ACHN (cell line): ENCODE results near the gene LCE5A.
"Not testable (repeated sequence)": the region's sequence is repeated elsewhere in the genome, so short reads cannot be mapped to it uniquely, and the experiment has no call there.

ENCODE experiments used
- DNase-seq: peaks from one replicate; pipeline ENCODE4 v3.0.0-alpha.2; 2015
- in situ Hi-C: cut with HindIII; loops from 2 replicates; pipeline ENCODE4 v1.10.0; 2017; ENCODE audit warnings: low sequenced_read_pairs, low pct_ligation_motif_present, low pct_unique_long_range_greater_than_20kb

Gene LCE5A, protein sequence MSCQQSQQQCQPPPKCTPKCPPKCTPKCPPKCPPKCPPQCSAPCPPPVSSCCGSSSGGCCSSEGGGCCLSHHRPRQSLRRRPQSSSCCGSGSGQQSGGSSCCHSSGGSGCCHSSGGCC

DNA sequence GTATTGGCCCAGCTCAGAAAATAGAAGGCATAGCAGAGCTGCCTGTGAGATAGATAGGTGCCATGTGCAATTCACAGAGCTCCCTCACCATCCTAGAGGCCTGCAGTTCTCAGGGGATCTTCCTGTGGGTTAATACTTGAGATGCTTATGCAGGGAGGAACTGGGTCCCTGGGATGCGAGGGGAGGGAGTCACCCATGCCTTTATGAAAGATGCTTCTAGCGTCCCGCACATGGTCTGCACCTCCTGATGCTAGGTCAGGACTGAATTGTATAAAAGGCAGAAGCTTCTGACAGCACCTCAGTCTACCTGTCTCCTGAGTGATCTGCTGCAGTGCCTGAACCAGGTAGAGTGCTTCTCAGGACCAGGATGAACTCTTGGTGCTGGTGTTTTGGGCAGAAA lies at the start of gene LCE5A:
TSS of gene LCE5A (plus strand) at position 301 of the 400 bp plus-strand sequence. CDS start 732 bp downstream, outside the sequence.
- in situ Hi-C loops, result no loop called here

DNA sequence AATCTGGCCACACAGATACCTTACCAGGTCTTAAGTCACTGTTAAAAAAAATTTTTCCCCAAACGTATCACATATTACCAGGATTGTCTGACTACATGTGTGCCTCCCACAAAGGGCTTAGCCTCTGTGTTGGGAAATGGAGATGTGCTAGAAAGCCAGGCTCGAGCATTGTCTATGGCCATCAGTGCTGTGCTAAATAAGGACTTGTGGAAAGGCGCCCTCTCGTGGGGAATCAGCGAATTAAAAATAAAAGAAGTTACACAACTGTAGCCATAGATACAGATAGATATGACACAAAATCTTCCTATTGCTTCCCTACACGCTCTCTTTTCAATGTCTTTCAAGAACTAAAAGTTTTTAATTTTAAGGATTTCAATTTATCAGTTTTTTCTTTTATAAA lies 49.1 kb upstream of the LCE5A start:
- peak; percentile 72 for DNase-seq
- in situ Hi-C loops, result no loop called here

More for the DNA sequence above, at the start of gene LCE5A:
- no peak for DNase-seq

DNA sequence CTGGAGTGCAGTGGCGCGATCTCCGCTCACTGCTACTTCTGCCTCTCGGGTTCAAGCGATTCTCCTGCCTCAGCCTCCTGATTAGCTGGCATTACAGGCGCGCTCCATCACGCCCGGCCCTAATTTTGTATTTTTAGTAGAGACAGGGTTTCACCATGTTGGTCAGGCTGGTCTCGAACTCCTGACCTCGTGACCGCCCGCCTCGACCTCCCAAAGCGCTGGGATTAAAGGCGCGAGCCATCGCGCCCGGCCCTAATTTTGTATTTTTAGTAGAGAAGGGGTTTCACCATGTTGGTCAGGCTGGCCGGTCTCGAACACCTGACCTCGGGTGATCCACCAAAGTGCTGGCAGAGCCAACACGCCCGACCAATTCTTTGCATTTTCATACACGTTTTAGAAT lies 48.0 kb upstream of the LCE5A start:
- no peak for DNase-seq
- in situ Hi-C loops, result no loop called here

DNA sequence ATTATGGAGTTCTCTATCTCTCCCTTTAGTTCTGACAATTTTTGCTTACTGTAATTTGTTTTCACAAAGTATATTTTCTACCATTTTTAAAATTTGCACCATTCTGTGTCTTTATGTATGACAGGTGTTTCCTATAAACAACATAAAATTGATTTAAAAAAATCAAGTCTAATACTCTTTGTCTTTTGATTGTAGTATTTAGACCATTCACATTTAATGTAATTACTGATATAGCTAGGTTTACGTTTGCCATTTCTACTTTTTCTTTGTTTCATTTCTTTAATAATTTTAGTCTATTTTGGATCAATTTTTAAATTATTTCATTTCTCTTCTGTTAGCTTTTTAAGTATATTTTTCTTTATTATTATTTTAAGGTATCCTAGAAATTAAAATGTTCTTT lies 44.4 kb upstream of the LCE5A start:
- DNase-seq, result no peak
- in situ Hi-C loops, result no loop called here

DNA sequence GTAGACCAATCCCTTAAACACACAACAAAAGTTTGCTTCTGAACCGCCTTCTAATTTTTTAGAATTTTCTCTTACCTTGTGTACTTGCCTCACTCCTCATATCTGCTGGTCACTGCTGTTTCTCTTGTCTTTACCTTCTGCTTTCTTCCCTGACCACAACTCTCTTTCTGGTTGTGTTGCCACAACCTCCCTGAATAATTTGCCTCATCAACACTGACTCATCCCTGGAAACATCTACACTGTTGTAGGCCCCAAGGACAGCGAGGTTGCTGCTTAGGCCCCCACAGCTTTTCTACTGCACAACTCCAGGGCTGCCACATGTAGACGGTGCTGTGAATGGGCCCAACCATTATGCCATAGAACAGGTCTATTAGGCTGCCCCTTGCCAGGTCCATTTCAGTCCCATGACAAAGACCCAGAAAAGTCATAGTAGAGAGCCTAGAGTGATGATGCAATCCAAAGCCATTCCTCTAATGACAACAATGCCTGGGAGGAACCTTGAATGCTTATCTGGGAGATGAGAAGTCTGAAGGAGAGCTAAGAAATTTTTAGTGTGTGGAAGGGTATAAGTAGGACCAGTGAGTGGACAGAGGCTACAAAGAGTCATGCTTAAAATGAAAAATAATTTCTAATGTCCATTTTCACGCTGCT lies 36.6 kb upstream of the LCE5A start:
- in situ Hi-C loops, result no loop called here
- DNase-seq, result no peak

DNA sequence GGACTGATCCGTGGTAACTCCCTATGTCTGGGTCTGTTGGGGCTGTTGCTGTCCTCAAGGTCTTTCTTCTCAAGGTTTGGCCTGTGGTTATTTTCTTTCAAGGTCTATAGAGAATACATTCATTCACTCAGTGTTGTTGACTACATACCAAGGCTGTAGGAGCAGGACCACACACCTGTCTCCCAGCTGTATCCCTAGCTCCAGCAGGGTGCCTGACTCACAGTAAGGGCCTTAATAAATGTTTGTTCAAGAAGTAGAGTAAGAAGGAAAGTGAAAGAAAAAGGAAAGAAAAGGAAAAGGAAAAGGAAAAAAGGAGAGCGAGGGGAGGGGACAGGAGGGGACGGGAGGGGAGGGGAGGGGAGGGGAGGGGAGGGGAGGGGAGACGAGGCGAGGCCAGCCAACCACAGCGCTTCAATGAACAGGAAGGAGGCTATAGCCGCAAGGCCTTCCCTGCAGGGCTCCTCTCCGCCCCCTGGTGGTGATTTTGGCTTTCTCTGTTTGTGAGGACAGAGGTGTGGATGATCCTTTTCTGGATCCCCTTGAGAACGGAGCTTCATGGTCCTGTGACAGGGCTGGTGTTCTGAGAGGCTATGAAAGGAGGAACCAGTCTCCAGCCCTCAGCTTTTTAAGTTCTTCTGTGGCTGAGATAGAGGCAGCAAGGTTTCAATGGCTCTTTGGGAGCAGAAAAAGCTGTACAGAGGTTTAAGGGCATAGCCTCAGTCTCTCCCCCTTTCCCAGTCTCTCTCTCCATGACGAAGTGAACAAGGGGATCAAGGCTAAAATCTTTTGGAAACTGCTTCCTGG lies 30.6 kb upstream of the LCE5A start:
- in situ Hi-C loops, result no loop called here
- DNase-seq, result peak; percentile 69

DNA sequence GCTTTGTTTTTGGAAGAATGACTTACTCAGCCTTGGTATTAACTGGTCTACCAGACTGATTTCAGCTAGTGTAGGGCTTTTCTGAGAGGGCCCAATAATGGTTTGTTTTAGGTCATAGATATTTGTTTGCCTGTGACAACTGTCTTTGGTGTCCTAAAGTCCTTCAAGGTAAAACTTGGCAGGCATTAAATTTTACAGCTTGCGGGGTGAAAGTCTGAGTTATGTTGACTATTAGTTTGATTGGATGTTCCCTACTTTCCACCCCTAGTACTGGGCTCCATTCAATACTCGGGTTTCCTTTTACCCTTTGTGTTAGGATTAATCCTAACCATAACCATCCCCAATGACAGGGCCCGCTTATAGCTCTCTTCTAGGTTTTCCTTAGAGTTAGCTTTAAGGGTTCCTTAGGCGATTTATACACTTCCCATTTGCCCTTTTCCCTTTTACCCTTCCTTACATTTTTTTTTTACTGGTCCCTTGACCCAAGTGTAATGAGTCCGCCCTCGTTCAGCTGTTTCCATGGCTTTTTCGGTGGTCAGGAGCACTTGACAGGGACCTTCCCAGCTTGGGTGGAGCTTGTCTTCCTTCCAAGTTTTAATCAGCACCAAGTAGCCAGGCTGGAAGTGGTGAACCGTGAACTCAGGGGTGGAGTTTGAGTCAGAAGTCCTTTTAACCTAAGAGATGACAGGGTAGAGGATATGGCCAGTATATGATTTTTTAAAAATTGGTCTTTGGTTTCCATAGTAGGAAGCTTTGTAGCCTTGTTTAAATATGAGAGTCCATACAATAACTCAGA lies 28.5 kb upstream of the LCE5A start:
- in situ Hi-C loops, result no loop called here

DNA sequence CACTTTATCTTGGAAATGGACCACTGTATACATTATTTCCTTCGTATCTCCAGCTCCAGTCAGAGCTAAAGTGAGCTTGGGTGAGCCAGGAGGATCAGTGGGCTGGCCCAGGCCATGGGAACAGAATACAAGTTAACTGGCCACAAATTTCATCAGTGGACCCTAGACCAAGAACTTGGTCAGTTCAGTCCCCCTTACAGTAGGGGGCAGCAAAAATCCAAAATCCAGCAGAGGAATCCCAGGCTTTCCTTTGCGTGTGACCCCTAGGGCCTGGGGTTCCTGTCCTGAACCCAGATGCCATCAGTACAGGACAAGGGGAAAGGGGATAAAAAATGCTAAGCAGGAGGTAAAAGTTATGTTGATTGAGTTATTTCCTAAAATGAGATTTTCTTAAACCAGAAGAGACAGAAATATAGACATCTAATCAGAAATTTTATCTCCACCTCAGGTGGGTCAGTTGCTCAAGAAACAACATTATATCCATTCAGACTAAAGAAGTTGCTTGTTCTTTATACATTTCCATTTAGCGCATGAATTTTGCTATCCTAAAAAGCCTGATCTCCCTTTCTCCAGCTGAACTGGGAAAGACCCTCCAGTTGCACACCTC lies 24.1 kb upstream of the LCE5A start:
- peak; percentile 33 for DNase-seq
- in situ Hi-C loops, result no loop called here

More for the DNA sequence above, 28.5 kb upstream of the LCE5A start:
- DNase-seq, result no peak

DNA sequence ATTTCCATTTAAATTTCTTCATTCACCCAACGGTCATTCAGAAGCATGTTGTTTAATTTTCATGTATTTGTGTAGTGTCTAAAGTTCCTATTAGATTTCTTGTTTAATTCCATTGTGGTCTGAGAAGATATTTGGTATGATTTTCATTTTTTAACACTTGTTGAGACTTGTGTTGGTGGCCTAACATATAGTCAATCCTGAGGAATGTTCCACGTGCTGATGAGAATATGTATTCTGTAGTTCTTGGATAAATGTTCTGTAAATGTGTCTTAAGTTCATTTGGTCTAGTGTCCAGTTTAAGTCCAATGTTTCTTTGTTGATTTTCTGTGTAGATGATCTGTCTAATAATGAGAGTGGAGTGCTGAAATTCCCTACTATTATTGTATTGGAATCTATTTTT lies 22.7 kb upstream of the LCE5A start:
- DNase-seq, result no peak
- in situ Hi-C loops, result no loop called here

DNA sequence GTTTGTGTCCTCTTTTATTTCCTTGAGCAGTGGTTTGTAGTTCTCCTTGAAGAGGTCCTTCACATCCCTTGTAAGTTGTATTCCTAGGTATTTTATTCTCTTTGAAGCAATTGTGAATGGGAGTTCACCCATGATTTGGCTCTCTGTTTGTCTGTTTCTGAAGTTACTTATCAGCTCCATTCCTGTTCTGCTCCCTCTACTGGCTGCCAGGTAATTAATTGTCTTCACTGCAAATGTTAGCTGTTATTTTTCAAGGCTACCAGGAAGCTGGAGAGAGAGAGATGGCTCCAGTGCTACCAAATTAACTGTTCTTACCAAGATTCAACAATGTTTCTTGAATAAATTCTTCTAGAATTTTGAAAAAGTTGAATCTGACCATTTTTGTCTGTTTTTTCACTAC lies 19.1 kb upstream of the LCE5A start:
- DNase-seq, result peak; percentile 24
- in situ Hi-C loops, result not testable (repeated sequence)

DNA sequence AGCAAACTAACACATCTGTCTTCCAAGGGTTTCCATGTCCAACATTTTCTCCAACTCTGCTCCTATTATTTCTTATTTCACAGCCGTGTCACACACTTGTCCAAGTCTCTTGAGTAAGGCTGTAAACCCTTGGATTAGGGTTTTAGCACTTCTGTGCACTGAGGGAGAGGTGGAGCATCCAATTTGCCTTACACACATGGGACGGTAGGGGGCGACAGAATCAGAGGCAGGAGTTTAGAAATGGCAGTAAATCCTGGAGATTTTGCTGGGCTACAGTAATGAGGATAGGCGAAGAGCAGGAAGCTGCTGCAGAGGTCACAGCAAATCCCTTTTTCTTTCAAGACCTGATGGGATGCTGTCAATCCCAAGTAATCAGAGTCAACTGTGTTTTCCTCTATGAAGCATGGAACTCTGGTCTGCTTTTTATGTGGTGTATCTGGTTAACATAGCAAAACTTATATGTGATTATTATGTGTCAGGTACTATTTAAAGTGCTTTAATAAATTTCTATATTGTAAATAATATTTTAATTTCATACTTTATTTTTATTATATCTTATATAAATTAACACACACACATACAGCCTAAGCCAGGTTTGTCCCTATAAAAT lies 15.4 kb upstream of the LCE5A start:
- peak; percentile 63 for DNase-seq
- in situ Hi-C loops, result no loop called here

DNA sequence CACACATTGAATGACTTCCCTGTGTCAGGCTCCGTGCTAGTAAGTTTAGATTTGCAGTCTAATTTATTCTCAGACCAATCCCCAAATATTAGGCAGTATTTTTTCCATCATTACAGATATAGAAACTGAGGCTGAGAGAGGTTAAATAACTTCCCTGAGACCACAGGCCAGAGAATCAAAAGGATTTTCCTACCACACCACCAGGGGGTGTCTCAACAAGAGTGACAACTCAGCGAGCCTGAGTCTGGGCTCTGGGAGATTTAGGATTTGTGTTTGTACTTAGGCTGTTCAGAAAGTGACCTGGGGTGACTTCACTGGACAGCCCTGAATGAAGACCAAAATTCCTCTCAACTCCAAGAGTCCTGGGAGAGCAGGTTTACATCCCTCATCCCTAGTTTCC lies 13.3 kb upstream of the LCE5A start:
- peak; percentile 37 for DNase-seq
- in situ Hi-C loops, result no loop called here

DNA sequence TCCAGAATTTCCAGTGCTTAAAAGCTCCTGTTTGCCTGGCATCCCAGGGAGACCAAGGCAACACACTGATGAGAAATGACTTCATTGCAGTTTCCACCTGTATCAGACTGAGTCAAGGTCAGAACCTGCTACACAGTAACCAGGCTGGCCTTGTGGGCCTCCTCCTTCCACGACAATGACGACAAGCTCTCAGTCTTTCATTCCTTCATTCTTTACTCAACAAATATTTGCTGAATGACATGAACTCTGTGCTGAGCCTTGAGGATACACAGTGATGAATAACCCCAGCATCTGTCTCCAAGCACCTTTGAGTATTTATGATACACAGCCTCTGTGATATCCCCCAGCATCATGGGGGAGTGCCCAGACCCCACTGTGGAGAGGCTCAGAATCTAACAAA lies 8.9 kb upstream of the LCE5A start:
- no peak for DNase-seq
- in situ Hi-C loops, result no loop called here

DNA sequence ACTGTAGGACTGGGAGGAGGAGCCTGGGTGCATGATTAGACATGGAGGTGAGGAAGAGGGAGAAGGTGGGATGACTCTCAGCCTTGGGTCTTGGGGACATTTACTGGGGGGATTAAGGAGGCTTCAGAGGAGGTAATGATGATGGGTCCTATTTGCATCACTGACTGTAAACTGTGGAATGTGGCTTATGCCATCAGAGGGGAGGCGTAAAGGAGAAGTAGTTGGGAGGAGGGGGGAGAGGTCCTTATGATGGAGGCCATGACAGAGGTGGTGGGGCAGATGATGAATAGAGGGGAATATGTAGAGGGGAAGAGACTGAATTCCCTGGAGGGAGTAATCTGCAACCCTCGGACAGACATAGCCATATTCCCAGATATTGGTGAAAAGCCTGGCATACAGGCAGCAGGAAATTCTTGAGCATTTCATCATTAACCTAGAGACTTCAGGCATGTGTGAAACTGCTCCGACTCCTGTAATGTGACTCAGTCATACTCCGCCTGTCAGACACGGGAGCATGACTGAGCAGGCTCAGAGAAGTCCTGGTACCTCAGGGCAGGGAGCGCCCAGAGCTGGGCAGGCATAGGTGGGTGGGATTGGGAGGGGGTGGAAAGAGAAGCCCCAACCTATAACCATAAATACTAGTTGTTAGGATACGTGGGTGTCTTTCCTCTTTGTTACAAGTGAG lies 8.0 kb upstream of the LCE5A start:
- peak; percentile 46 for DNase-seq
- in situ Hi-C loops, result no loop called here

DNA sequence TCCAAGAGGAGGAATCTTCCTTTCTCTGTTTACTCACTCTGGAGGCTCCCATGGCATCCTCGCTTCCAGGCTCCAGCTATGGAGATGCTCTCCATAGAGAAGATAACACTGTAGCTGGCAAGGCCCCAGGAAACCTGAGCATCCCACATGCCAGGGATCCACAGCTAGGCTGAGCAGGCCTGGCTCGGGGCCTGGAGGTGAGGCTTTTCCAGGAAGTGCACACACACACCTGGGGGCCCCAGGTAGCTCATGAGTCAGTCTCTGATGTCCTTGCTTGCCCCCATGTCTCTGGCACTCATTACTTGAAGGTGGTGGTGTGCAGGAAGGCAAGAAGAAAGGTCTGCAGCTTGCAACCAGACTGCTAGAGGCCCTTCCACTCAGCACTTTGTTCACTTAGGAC lies 5.5 kb upstream of the LCE5A start:
- in situ Hi-C loops, result no loop called here
- DNase-seq, result no peak

DNA sequence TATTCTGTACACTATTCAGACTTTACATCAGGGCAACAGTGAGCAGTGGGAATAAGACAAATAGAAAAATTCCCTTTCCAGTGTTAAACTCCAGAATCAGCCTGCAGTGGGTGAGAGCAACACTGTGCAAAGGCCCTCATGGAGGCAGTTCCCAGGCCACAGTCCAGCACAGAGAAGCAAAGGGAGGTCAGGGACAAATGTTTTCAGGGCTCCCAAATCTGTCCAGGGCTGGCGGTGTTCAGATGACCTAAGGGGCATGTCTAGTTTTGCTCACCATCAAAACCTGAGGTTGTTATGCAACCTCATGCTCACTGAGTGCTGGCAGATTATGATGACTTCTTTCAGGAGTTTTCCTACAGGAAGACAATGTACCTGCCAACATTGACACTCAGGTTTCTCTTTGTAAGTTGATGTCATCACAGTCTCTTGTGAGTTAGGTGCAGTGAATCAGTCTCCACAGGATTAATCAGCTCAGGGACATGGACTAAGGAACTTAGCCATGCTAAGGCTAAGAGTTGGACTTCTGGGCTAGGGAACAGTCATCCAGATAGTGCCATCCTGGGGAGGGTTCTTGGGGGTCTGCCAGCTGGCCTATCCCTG lies 3.6 kb upstream of the LCE5A start:
- DNase-seq, result no peak
- in situ Hi-C loops, result no loop called here

DNA sequence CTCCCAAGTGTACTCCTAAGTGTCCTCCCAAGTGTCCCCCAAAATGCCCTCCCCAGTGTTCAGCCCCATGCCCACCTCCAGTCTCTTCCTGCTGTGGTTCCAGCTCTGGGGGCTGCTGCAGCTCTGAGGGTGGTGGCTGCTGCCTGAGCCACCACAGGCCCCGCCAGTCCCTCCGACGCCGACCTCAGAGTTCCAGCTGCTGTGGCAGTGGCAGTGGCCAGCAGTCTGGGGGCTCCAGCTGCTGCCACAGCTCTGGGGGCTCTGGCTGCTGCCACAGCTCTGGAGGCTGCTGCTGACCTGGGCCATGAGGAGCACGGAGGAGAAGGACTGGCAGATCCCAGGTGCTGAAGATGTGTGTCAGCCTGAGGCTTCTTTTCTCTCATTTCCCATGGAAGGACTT lies 993 bp downstream of the LCE5A start:
- no peak for DNase-seq
- in situ Hi-C loops, result no loop called here
